ENCODE results near the gene CELF4. TPM values are rescaled to one million over a fixed set of nuclear protein-coding genes. Genes with fewer than 3 reads are reported as not detected.

The CELF4 gene
- total and polyA plus RNA-seq, 2 donors (not counting 1 experiment from before 2014, with no cell fraction given): 0.17 TPM; not detected in 1

- TF ChIP-seq EZH2 (IDR thresholded peaks at IDR 0.05; ENCODE audit: low read length, missing control alignments) (no peak), CTCF (conservative IDR thresholded peaks at IDR 0.05 in 1 of 2, IDR thresholded peaks at IDR 0.05 in 1 of 2; ENCODE audit: low read depth in 1 of 2, low read length in 2 of 2) (no peak)
- Histone ChIP-seq H3K4me1 (ENCODE audit: control insufficient read depth, extremely low read depth, insufficient read depth, low read length) (no peaks in the 10 kb centered on the region), H4K20me1 (ENCODE audit: control insufficient read depth, extremely low read depth, insufficient read depth, low read length) (no peaks in the 10 kb centered on the region), H2AFZ (ENCODE audit: low read length) (no peak overlapping the region), H3K9me3 (ENCODE audit: control insufficient read depth, insufficient read depth, low read depth, low read length) (no peaks in the 10 kb centered on the region), H3K79me2 (ENCODE audit: control insufficient read depth, insufficient read depth, low read length) (no peaks in the 10 kb centered on the region), H3K4me2 (ENCODE audit: extremely low read depth, insufficient read depth, low read length) (no peak overlapping the region), H3K27ac (ENCODE audit: insufficient read depth, low read length) (no peak overlapping the region), H3K4me3 (replicated peaks in 1 of 4; ENCODE audit: control extremely low read depth in 1 of 4, insufficient read depth in 1 of 4, low read depth in 3 of 4, low read length in 4 of 4) (no peak overlapping the region), H3K9ac (ENCODE audit: insufficient read depth, low read length) (no peak overlapping the region), H3K36me3 (ENCODE audit: control insufficient read depth, insufficient read depth, low read length) (no peaks in the 10 kb centered on the region), H3K27me3 (ENCODE audit: control insufficient read depth, insufficient read depth, low read length) (no peaks in the 10 kb centered on the region)
- DNase-seq (ENCODE audit: low read depth in 2 of 2): no peak
Measured at GRCh38 chr18:37222354-37222998, 343.1 kb downstream of the CELF4 start.

- no peak for DNase-seq (ENCODE audit: low read depth in 2 of 2)
- H3K9me3 ChIP-seq (ENCODE audit: control insufficient read depth, insufficient read depth, low read depth, low read length): no peaks in the 10 kb centered on the region
- H3K36me3 ChIP-seq (ENCODE audit: control insufficient read depth, insufficient read depth, low read length): no peaks in the 10 kb centered on the region
- H3K79me2 ChIP-seq (ENCODE audit: control insufficient read depth, insufficient read depth, low read length): no peaks in the 10 kb centered on the region
- H3K4me2 ChIP-seq (ENCODE audit: extremely low read depth, insufficient read depth, low read length): no peak overlapping the region
- no peaks in the 10 kb centered on the region for H3K27me3 ChIP-seq (ENCODE audit: control insufficient read depth, insufficient read depth, low read length)
- no peak overlapping the region for H2AFZ ChIP-seq (ENCODE audit: low read length)
- no peak for TF ChIP-seq CTCF (conservative IDR thresholded peaks at IDR 0.05 in 1 of 2, IDR thresholded peaks at IDR 0.05 in 1 of 2; ENCODE audit: low read depth in 1 of 2, low read length in 2 of 2)
- no peak for TF ChIP-seq EZH2 (IDR thresholded peaks at IDR 0.05; ENCODE audit: low read length, missing control alignments)
- no peak overlapping the region for H3K27ac ChIP-seq (ENCODE audit: insufficient read depth, low read length)
- H3K9ac ChIP-seq (ENCODE audit: insufficient read depth, low read length): no peak overlapping the region
- H3K4me3 ChIP-seq (replicated peaks in 1 of 4; ENCODE audit: control extremely low read depth in 1 of 4, insufficient read depth in 1 of 4, low read depth in 3 of 4, low read length in 4 of 4): no peak overlapping the region
- no peaks in the 10 kb centered on the region for H4K20me1 ChIP-seq (ENCODE audit: control insufficient read depth, extremely low read depth, insufficient read depth, low read length)
- H3K4me1 ChIP-seq (ENCODE audit: control insufficient read depth, extremely low read depth, insufficient read depth, low read length): no peaks in the 10 kb centered on the region
Measured at GRCh38 chr18:37219257-37219656, 346.3 kb downstream of the CELF4 start.

GRCh38 chr18:37218022-37218590 is 347.5 kb downstream of the CELF4 start:
- H3K9me3 ChIP-seq (ENCODE audit: control insufficient read depth, insufficient read depth, low read depth, low read length): no peaks in the 10 kb centered on the region
- H3K27ac ChIP-seq (ENCODE audit: insufficient read depth, low read length): no peak overlapping the region

More at GRCh38 chr18:37218022-37218590, 347.5 kb downstream of the CELF4 start:
- Histone ChIP-seq H3K4me2 (ENCODE audit: extremely low read depth, insufficient read depth, low read length) (no peak overlapping the region), H4K20me1 (ENCODE audit: control insufficient read depth, extremely low read depth, insufficient read depth, low read length) (no peaks in the 10 kb centered on the region), H2AFZ (ENCODE audit: low read length) (no peak overlapping the region), H3K4me1 (ENCODE audit: control insufficient read depth, extremely low read depth, insufficient read depth, low read length) (no peaks in the 10 kb centered on the region), H3K27me3 (ENCODE audit: control insufficient read depth, insufficient read depth, low read length) (no peaks in the 10 kb centered on the region), H3K4me3 (replicated peaks in 1 of 4; ENCODE audit: control extremely low read depth in 1 of 4, insufficient read depth in 1 of 4, low read depth in 3 of 4, low read length in 4 of 4) (no peak overlapping the region), H3K79me2 (ENCODE audit: control insufficient read depth, insufficient read depth, low read length) (no peaks in the 10 kb centered on the region), H3K9ac (ENCODE audit: insufficient read depth, low read length) (no peak overlapping the region), H3K36me3 (ENCODE audit: control insufficient read depth, insufficient read depth, low read length) (no peaks in the 10 kb centered on the region)
- DNase-seq (ENCODE audit: low read depth in 2 of 2): no peak
- TF ChIP-seq CTCF (conservative IDR thresholded peaks at IDR 0.05 in 1 of 2, IDR thresholded peaks at IDR 0.05 in 1 of 2; ENCODE audit: low read depth in 1 of 2, low read length in 2 of 2) (no peak), EZH2 (IDR thresholded peaks at IDR 0.05; ENCODE audit: low read length, missing control alignments) (no peak)
